ENCODE data around the gene GMDS.
A peak's percentile ranks its signal among the peaks of the same experiment; 100 is the strongest.
"Not testable (repeated sequence)": the region's sequence is repeated elsewhere in the genome, so short reads cannot be mapped to it uniquely, and the experiment has no call there.

The GMDS gene

DNA sequence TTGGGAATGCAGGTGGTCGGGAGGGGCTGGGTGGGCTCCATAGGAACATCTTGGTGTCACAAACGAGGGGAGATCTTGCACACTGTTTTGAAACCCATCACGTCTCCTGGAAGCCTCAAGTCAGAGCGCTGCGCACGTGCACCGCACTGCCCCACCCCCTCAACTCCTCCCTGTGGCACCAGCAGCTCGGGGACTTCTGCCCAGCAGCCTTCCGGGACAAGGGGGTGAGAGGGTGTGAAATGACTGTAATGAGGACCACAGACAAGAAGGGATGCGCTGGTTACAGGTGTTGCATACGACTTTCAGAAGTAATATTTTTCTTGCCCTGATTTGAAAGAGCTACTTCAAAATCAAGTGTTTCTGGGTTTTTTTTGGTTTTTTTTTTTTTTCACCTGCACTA, 575.4 kb downstream of the GMDS start:
- DNase-seq (ENCODE audit: low spot score), result no peak
- in situ Hi-C loops (cut with MboI; ENCODE audit: low sequenced_read_pairs, unreplicated experiment), result no loop called here
- TF ChIP-seq, protein P1, sequence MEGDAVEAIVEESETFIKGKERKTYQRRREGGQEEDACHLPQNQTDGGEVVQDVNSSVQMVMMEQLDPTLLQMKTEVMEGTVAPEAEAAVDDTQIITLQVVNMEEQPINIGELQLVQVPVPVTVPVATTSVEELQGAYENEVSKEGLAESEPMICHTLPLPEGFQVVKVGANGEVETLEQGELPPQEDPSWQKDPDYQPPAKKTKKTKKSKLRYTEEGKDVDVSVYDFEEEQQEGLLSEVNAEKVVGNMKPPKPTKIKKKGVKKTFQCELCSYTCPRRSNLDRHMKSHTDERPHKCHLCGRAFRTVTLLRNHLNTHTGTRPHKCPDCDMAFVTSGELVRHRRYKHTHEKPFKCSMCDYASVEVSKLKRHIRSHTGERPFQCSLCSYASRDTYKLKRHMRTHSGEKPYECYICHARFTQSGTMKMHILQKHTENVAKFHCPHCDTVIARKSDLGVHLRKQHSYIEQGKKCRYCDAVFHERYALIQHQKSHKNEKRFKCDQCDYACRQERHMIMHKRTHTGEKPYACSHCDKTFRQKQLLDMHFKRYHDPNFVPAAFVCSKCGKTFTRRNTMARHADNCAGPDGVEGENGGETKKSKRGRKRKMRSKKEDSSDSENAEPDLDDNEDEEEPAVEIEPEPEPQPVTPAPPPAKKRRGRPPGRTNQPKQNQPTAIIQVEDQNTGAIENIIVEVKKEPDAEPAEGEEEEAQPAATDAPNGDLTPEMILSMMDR (IDR thresholded peaks at IDR 0.05; ENCODE audit: borderline replicate concordance, control extremely low read depth, extremely low read depth, insufficient read depth, missing control alignments), result no peak

DNA sequence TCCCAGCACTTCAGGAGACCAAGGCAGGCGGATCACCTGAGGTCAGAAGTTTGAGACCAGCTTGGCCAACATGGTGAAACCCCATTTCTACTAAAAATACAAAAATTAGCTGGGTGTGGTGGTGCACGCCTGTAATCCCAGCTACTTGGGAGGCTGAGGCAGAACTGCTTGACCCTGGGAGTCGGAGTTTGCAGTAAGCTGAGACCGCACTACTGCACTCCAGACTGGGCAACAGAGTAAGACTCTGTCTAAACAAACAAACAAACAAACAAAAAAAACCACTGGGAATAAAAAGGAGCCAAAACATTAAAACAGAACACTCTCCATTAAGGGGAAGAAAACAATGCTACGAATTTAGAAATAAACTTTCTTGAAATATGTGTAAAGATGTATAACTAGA, 576.9 kb downstream of the GMDS start:
- DNase-seq (ENCODE audit: low spot score); in situ Hi-C loops (cut with MboI; ENCODE audit: low sequenced_read_pairs, unreplicated experiment): not testable (repeated sequence)

DNA sequence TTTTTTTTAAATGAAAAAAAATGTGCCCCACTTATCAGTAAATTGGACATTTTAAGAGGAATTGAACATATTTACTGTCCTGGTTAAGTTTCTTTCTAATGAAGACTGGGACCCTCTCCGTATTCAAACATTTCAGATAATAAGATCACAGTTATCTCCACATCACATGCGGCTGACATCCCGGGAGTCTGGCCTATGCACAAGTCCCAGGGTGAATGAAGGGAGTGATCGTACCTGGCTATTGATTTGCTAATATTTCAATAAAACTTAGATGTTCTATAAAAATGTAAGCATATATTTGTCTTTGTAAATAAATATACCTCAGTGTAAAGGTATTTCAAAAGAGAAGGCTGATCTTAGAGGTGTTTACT, 577.6 kb downstream of the GMDS start:
- DNase-seq (ENCODE audit: low spot score), result no peak
- TF ChIP-seq, protein P1 (IDR thresholded peaks at IDR 0.05; ENCODE audit: borderline replicate concordance, control extremely low read depth, extremely low read depth, insufficient read depth, missing control alignments), result no peak
- in situ Hi-C loops (cut with MboI; ENCODE audit: low sequenced_read_pairs, unreplicated experiment), result no loop called here

DNA sequence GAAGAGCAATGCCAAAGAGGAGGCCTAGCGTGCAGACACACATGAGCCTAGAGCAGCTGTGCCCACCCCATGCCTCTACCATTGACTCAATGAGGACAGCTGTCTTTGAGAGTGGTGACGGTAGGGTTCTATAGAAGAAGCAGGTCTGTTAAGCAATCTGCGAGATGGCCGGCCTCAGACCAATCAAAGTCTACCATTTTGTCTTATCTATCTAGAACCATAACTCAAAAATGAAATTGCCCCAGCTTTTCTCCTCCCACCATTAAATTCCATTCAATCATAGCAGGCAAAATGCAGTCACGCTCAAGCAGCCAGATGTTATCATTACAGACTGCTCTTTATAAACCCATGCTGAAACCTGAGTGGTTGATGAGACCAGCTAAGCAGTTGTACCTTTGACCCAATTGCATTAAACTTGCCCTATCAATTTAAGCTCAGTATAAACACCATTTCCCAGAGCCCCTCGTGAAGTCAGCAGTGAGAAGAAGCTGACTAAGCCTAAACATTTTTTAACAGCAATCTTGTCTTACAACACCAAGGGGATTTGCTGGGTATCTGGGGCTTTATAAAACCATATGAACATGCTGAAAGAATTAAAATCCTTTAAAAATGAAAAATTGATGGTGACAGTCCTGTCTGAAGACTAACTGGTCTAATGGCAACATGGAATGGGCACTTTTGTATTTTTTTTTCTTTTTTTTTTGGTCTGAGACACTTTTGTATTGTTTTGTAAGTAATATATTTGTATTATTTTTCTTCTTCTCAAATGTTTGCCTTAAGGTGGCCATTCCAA, 578.2 kb downstream of the GMDS start:
- no peak for DNase-seq (ENCODE audit: low spot score)
- in situ Hi-C loops (cut with MboI; ENCODE audit: low sequenced_read_pairs, unreplicated experiment), result no loop called here
- TF ChIP-seq, protein P1 (IDR thresholded peaks at IDR 0.05; ENCODE audit: borderline replicate concordance, control extremely low read depth, extremely low read depth, insufficient read depth, missing control alignments), result no peak

DNA sequence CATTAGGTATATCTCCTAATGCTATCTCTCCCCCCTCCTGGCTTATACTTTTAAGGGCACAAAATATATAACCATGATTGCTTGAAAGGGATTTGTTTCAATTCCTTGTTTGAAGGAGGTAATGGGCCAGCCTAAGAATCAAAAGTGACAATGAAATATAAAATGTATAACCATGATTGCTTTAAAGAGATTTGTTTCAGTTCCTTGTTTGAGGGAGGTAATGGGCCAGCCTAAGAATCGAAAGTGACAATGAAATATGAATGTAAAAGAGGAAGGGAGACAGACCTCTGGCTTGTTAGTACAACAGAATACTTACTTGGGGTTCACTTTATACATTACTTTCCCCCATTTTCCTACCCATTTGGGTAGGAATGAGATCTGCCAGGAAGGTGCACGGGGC, 580.2 kb downstream of the GMDS start:
- TF ChIP-seq, protein P1 (IDR thresholded peaks at IDR 0.05; ENCODE audit: borderline replicate concordance, control extremely low read depth, extremely low read depth, insufficient read depth, missing control alignments), result no peak
- in situ Hi-C loops (cut with MboI; ENCODE audit: low sequenced_read_pairs, unreplicated experiment), result no loop called here
- peak; percentile 71 for DNase-seq (ENCODE audit: low spot score)

DNA sequence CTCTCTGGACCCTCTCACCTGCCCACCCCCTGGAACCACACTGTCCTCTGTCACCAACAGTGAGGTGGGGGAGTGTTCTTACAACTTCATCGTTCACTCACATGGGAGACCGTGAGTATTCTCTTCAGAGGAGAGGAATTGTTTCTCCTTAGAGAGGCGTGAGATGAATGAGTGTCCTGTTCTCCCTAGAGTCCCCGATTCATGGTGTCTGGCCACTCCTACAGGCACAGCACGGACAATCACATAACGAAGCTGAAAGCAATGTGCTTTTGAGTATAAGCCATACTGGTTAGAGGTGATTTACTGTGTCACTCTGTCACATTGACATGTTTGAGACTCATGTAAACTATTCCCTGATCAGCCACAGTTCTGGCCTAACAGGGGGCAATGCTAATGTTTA, 581.1 kb downstream of the GMDS start:
- in situ Hi-C loops (cut with MboI; ENCODE audit: low sequenced_read_pairs, unreplicated experiment), result no loop called here
- DNase-seq (ENCODE audit: low spot score), result no peak

DNA sequence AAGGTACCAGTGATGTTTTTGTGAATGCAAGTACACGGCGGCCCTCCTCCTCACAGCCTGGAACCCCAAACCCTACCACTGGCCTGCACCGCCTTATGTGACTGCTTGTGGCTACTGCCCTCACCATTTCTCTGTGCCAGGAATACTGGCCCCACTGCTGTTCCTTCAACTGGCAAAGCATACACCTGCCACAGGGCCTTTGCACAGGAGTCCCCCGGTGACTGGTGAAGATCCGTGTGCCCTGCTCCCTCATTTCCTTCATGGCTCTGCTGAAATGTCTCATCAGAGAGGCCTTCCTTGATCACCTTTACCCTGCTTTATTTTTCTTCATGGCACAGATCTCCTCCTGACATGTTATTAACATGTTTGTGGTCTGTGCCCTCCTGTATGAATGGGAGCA, 581.9 kb downstream of the GMDS start:
- in situ Hi-C loops (cut with MboI; ENCODE audit: low sequenced_read_pairs, unreplicated experiment), result no loop called here
- DNase-seq (ENCODE audit: low spot score), result no peak
- TF ChIP-seq, protein P1 (IDR thresholded peaks at IDR 0.05; ENCODE audit: borderline replicate concordance, control extremely low read depth, extremely low read depth, insufficient read depth, missing control alignments), result no peak

More for the DNA sequence above, 581.1 kb downstream of the GMDS start:
- TF ChIP-seq, protein P1 (IDR thresholded peaks at IDR 0.05; ENCODE audit: borderline replicate concordance, control extremely low read depth, extremely low read depth, insufficient read depth, missing control alignments), result no peak

Data from GM13976 (cell line).